ENCODE data around the gene PSAP. TPM values are rescaled to one million over a fixed set of nuclear protein-coding genes. Genes with fewer than 3 reads are reported as not detected.
"Not testable (repeated sequence)": the region's sequence is repeated elsewhere in the genome, so short reads cannot be mapped to it uniquely, and the experiment has no call there.

Gene PSAP
- total and polyA plus RNA-seq, 4 experiments from 2014 or later = 248 to 611 (median 324) TPM

- Mint-ChIP-seq H3K4me1 (no peaks in the 10 kb centered on the region), H3K27me3 (no peaks in the 10 kb centered on the region), H3K27ac (peak overlapping the region in 4 of 7 donors; percentile 22 to 32 (median 24)), H3K36me3 (no peaks in the 10 kb centered on the region), H3K4me3 (no peak overlapping the region), H3K9me3 (no peaks in the 10 kb centered on the region)
- intact Hi-C loops (cut with micrococcal nuclease) = no loop called here
- Histone ChIP-seq H3K27me3 (ENCODE audit: insufficient read depth, low read length) (no peaks in the 10 kb centered on the region), H3K9me3 (ENCODE audit: control insufficient read depth in 1 of 2, low read length in 2 of 2) (no peaks in the 10 kb centered on the region), H3K4me1 (ENCODE audit: insufficient read depth, low read length) (no peaks in the 10 kb centered on the region), H3K4me3 (ENCODE audit: low read length in 2 of 2) (no peak overlapping the region), H3K36me3 (ENCODE audit: insufficient read depth, low read length) (no peaks in the 10 kb centered on the region), H3K27ac (ENCODE audit: low read depth, low read length) (no peak overlapping the region)
- ChIA-PET POLR2A (ENCODE audit: partially characterized antibody) (no interaction called here), CTCF (ENCODE audit: partially characterized antibody) (no interaction called here)
- no peak for DNase-seq
Observed at GRCh38 chr10:71857934-71858890, 7.2 kb upstream of the PSAP start.

- Histone ChIP-seq H3K27ac (ENCODE audit: low read depth, low read length) (no peak overlapping the region), H3K36me3 (ENCODE audit: insufficient read depth, low read length) (no peaks in the 10 kb centered on the region), H3K9me3 (ENCODE audit: control insufficient read depth in 1 of 2, low read length in 2 of 2) (no peaks in the 10 kb centered on the region), H3K27me3 (ENCODE audit: insufficient read depth, low read length) (no peaks in the 10 kb centered on the region), H3K4me3 (ENCODE audit: low read length in 2 of 2) (no peak overlapping the region), H3K4me1 (ENCODE audit: insufficient read depth, low read length) (no peaks in the 10 kb centered on the region)
- peaks cover 0 to 2% (median under 1%) of the 10 kb centered on the region in 4 donors for H3K4me1 Mint-ChIP-seq
- intact Hi-C loops (cut with micrococcal nuclease) = no loop called here
- ChIA-PET CTCF (ENCODE audit: partially characterized antibody) (no interaction called here), POLR2A (ENCODE audit: partially characterized antibody) (no interaction called here)
- no peak for DNase-seq
- no peaks in the 10 kb centered on the region for H3K36me3 Mint-ChIP-seq
- H3K4me3 Mint-ChIP-seq = no peak overlapping the region
- no peaks in the 10 kb centered on the region for H3K27me3 Mint-ChIP-seq
- H3K27ac Mint-ChIP-seq = peak overlapping the region in 1 of 7 donors; percentile 68
- no peaks in the 10 kb centered on the region for H3K9me3 Mint-ChIP-seq
Observed at GRCh38 chr10:71856619-71857018, 5.6 kb upstream of the PSAP start.

GRCh38 chr10:71854031-71854430, 3.0 kb upstream of the PSAP start:
- Mint-ChIP-seq H3K4me3 (no peak overlapping the region), H3K9me3 (no peaks in the 10 kb centered on the region), H3K36me3 (peaks cover 0 to 7% of the 10 kb centered on the region in 2 donors), H3K27ac (peak overlapping the region in 1 of 7 donors; percentile 83), H3K27me3 (no peaks in the 10 kb centered on the region), H3K4me1 (peaks cover 10 to 24% (median 14%) of the 10 kb centered on the region in 4 donors)
- no peak for DNase-seq
- CTCF ChIA-PET (ENCODE audit: partially characterized antibody) = interaction anchor here (1.0 kb wide), 2 partner anchors 19 to 42 kb away, joined by 3 read pairs; no protein-coding TSS in a partner anchor
- intact Hi-C loops (cut with micrococcal nuclease) = no loop called here
- peaks cover 15% of the 10 kb centered on the region for H3K4me1 ChIP-seq (ENCODE audit: insufficient read depth, low read length)
- H3K27me3 ChIP-seq (ENCODE audit: insufficient read depth, low read length) = no peaks in the 10 kb centered on the region
- H3K27ac ChIP-seq (ENCODE audit: low read depth, low read length) = no peak overlapping the region
- H3K4me3 ChIP-seq (ENCODE audit: low read length in 2 of 2) = no peak overlapping the region
- H3K9me3 ChIP-seq (ENCODE audit: control insufficient read depth in 1 of 2, low read length in 2 of 2) = no peaks in the 10 kb centered on the region
- POLR2A ChIA-PET (ENCODE audit: partially characterized antibody) = no interaction called here
- H3K36me3 ChIP-seq (ENCODE audit: insufficient read depth, low read length) = no peaks in the 10 kb centered on the region

- Mint-ChIP-seq H3K4me3 (peak overlapping the region in 4 of 8 donors; percentile 12 to 76 (median 33)), H3K36me3 (peaks cover 0 to 7% of the 10 kb centered on the region in 2 donors), H3K4me1 (peaks cover 23 to 39% (median 28%) of the 10 kb centered on the region in 4 donors), H3K9me3 (no peaks in the 10 kb centered on the region), H3K27ac (peak overlapping the region in 2 of 7 donors; percentile 18 to 84), H3K27me3 (no peaks in the 10 kb centered on the region)
- H3K36me3 ChIP-seq (ENCODE audit: insufficient read depth, low read length) = no peaks in the 10 kb centered on the region
- DNase-seq = no peak
- peaks cover 21% of the 10 kb centered on the region for H3K4me1 ChIP-seq (ENCODE audit: insufficient read depth, low read length)
- ChIA-PET CTCF (ENCODE audit: partially characterized antibody) (interaction anchor here (0.7 kb wide), 1 partner anchor 516 kb away, joined by 3 read pairs; no protein-coding TSS in a partner anchor), POLR2A (ENCODE audit: partially characterized antibody) (interaction anchor here (1.9 kb wide), 1 partner anchor 79 kb away, joined by 11 read pairs; the partner anchor contains the start of gene VSIR)
- intact Hi-C loops (cut with micrococcal nuclease) = no loop called here
- no peaks in the 10 kb centered on the region for H3K9me3 ChIP-seq (ENCODE audit: control insufficient read depth in 1 of 2, low read length in 2 of 2)
- no peak overlapping the region for H3K27ac ChIP-seq (ENCODE audit: low read depth, low read length)
- H3K27me3 ChIP-seq (ENCODE audit: insufficient read depth, low read length) = no peaks in the 10 kb centered on the region
- H3K4me3 ChIP-seq (ENCODE audit: low read length in 2 of 2) = no peak overlapping the region
Observed at GRCh38 chr10:71852355-71852937, 1.4 kb upstream of the PSAP start.

- H3K36me3 ChIP-seq (ENCODE audit: insufficient read depth, low read length); DNase-seq; H3K27me3 ChIP-seq (ENCODE audit: insufficient read depth, low read length); H3K36me3 Mint-ChIP-seq; H3K9me3 Mint-ChIP-seq; H3K27me3 Mint-ChIP-seq; H3K9me3 ChIP-seq (ENCODE audit: control insufficient read depth in 1 of 2, low read length in 2 of 2): not testable (repeated sequence)
- Mint-ChIP-seq H3K27ac (peak overlapping the region; percentile 84 to 96 (median 92)), H3K4me3 (peak overlapping the region; percentile 92 to 99 (median 97)), H3K4me1 (peaks cover 27 to 47% (median 35%) of the 10 kb centered on the region in 4 donors)
- H3K4me1 ChIP-seq (ENCODE audit: insufficient read depth, low read length) = peaks cover 21% of the 10 kb centered on the region
- CTCF ChIA-PET (ENCODE audit: partially characterized antibody) = interaction anchor here (0.7 to 2.0 kb wide), 6 partner anchors 9 to 581 kb away, joined by 3 to 6 read pairs (median 4); partner anchors contain the start of gene SLC29A3
- POLR2A ChIA-PET (ENCODE audit: partially characterized antibody) = interaction anchor here (0.7 to 1.9 kb wide), 14 partner anchors 9 to 531 kb away, joined by 3 to 11 read pairs (median 4); partner anchors contain the start of gene VSIR
- peak overlapping the region in 1 of 2 donors; percentile 99 for H3K4me3 ChIP-seq (ENCODE audit: low read length in 2 of 2)
- H3K27ac ChIP-seq (ENCODE audit: low read depth, low read length) = peak overlapping the region; percentile 81
- intact Hi-C loops (cut with micrococcal nuclease) = loop anchor here (1.0 to 2.0 kb wide), 2 partner anchors 83 to 532 kb away; partner anchors contain the start of gene SLC29A3
Observed at GRCh38 chr10:71851465-71852095, 529 bp upstream of the PSAP start.

GRCh38 chr10:71850021-71850742, 869 bp downstream of the PSAP start:
- H3K27ac ChIP-seq (ENCODE audit: low read depth, low read length) = peak overlapping the region; percentile 81
- H3K27me3 ChIP-seq (ENCODE audit: insufficient read depth, low read length) = no peaks in the 10 kb centered on the region
- peak overlapping the region; percentile 84 to 96 (median 92) for H3K27ac Mint-ChIP-seq
- peaks cover 27% of the 10 kb centered on the region for H3K4me1 ChIP-seq (ENCODE audit: insufficient read depth, low read length)
- CTCF ChIA-PET (ENCODE audit: partially characterized antibody) = interaction anchor here (1.2 to 2.0 kb wide), 2 partner anchors 46 to 531 kb away, joined by 3 to 6 read pairs; partner anchors contain the start of gene SLC29A3
- peaks cover 1 to 7% of the 10 kb centered on the region in 2 donors for H3K36me3 Mint-ChIP-seq
- peak overlapping the region; percentile 92 to 99 (median 97) for H3K4me3 Mint-ChIP-seq
- H3K27me3 Mint-ChIP-seq = no peaks in the 10 kb centered on the region
- intact Hi-C loops (cut with micrococcal nuclease) = loop anchor here (2.0 kb wide), 1 partner anchor 81 kb away; no protein-coding TSS in a partner anchor
- POLR2A ChIA-PET (ENCODE audit: partially characterized antibody) = interaction anchor here (1.1 to 1.9 kb wide), 11 partner anchors 8 to 485 kb away, joined by 3 to 11 read pairs (median 5); partner anchors contain the start of gene VSIR
- no peaks in the 10 kb centered on the region for H3K9me3 ChIP-seq (ENCODE audit: control insufficient read depth in 1 of 2, low read length in 2 of 2)
- no peaks in the 10 kb centered on the region for H3K9me3 Mint-ChIP-seq
- H3K36me3 ChIP-seq (ENCODE audit: insufficient read depth, low read length) = no peaks in the 10 kb centered on the region
- peaks cover 33 to 58% (median 42%) of the 10 kb centered on the region in 4 donors for H3K4me1 Mint-ChIP-seq
- H3K4me3 ChIP-seq (ENCODE audit: low read length in 2 of 2) = peak overlapping the region; percentile 98 to 99
- DNase-seq = peak in 1 of 5 donors; percentile 4
